OCI-LY1 (cell line): Measurements from ENCODE around the gene C20orf144.

Source experiments
- EZH2 ChIP-seq: fragments of 200-600 bp; sonication (generic), shearing (Covaris generic); IDR thresholded peaks from 2 replicates; pipeline ENCODE4 v1.8.0; 2017; ENCODE audit warnings: borderline replicate concordance, mixed run types, mild to moderate bottlenecking, antibody characterized with exemption, low read length, moderate library complexity, mixed read lengths
- TF ChIP-seq, protein P1 (sequence below): fragments of 200-600 bp; sonication (generic), shearing (Covaris generic); IDR thresholded peaks from 2 replicates; pipeline ENCODE4 v1.5.1; 2017; ENCODE audit warnings: mild to moderate bottlenecking, antibody characterized with exemption, low read length, moderate library complexity, mixed read lengths

DNA sequence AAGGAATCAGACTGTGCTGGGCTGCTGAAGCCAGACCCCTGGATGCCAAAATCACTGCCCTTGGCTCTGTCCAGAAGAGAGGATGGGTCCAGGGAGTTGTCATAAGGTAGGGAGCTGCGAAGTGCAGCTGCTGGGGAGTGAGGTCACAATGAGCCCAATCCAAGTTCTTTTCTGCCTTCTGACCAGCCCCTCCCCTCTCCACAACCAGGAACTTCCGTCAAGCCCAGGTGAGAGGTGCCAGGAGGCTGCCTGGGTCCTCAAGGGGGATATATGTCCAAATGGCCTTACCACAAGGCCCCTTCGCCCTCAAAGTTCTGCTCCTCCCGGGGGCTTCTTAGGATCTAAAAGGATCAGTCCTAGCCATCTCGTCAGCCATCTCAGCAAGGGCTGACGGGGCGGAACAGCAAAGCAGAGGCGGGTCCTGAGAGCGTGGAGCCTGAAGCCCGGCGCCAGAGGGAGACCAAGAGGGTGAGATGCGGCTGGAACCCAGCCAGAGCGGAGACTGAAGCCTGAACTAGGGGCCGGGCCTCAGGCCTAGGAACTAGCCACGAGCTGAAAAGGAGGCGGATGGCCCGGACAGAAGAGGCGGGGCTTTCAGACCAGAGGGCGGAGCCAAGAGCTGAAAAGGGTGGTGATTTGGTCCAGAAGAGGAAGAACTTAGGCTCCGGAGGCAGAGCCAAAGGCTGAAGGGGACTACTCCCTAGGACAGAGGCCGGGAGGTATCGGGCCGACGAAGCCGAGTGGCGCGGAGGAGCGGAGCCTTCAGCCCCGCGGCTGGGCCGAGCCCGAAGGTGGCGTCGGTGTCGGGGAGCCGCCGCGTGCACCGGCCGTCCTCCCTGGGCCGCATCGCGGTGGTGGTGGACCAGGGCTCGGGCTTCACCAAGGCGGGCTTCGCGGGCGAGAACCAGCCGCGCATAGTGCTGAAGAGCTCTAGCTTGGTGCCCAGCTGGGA, 4.4 kb downstream of the C20orf144 start, which contains the start of gene ACTL10:
- TF ChIP-seq, protein P1, sequence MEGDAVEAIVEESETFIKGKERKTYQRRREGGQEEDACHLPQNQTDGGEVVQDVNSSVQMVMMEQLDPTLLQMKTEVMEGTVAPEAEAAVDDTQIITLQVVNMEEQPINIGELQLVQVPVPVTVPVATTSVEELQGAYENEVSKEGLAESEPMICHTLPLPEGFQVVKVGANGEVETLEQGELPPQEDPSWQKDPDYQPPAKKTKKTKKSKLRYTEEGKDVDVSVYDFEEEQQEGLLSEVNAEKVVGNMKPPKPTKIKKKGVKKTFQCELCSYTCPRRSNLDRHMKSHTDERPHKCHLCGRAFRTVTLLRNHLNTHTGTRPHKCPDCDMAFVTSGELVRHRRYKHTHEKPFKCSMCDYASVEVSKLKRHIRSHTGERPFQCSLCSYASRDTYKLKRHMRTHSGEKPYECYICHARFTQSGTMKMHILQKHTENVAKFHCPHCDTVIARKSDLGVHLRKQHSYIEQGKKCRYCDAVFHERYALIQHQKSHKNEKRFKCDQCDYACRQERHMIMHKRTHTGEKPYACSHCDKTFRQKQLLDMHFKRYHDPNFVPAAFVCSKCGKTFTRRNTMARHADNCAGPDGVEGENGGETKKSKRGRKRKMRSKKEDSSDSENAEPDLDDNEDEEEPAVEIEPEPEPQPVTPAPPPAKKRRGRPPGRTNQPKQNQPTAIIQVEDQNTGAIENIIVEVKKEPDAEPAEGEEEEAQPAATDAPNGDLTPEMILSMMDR = no peak
- no peak for TF ChIP-seq EZH2
